Measurements from ENCODE around the gene SERPINB1. TPM values are rescaled to one million over a fixed set of nuclear protein-coding genes. Genes with fewer than 3 reads are reported as not detected.

The SERPINB1 gene
- total and polyA plus RNA-seq, 2 donors (not counting 3 experiments of a cell fraction or from before 2014, with no cell fraction given): 6.7 to 24.0 TPM

- H3K4me3 ChIP-seq (replicated peaks in 1 of 3; ENCODE audit: insufficient read depth in 1 of 3, low read depth in 1 of 3, low read length in 3 of 3): peak overlapping the region in 1 of 3 experiments; percentile 57
Measured at GRCh38 chr6:2854396-2854982, 12.8 kb upstream of the SERPINB1 start.

GRCh38 chr6:2853769-2854395, 12.2 kb upstream of the SERPINB1 start:
- POLR2A ChIA-PET: interaction anchor here (1.1 kb wide), 1 partner anchor 34 kb away, joined by 15 read pairs; no protein-coding TSS in a partner anchor
- intact Hi-C loops (cut with micrococcal nuclease): loop anchor here (1.0 to 10.0 kb wide), 7 partner anchors 8 to 1239 kb away; no protein-coding TSS in a partner anchor

More at GRCh38 chr6:2854396-2854982, 12.8 kb upstream of the SERPINB1 start:
- TF ChIP-seq POLR2AphosphoS5 (IDR thresholded peaks at IDR 0.05; ENCODE audit: insufficient read depth, low read depth, low read length) (peak; percentile 56), GATA2 (IDR thresholded peaks at IDR 0.05; ENCODE audit: insufficient read depth, insufficient read length, low read depth, low read length) (peak; percentile 30), MYC (IDR thresholded peaks at IDR 0.05; ENCODE audit: low read depth, low read length) (no peak), FOS (IDR thresholded peaks at IDR 0.05; ENCODE audit: borderline replicate concordance, insufficient read depth, low read length) (peak; percentile 44), POLR2A (IDR thresholded peaks at IDR 0.05; ENCODE audit: low read depth, low read length) (peak; percentile 37)
- Histone ChIP-seq H4K20me1 (replicated peaks; ENCODE audit: control insufficient read depth, extremely low read depth, insufficient read depth, low read length) (no peaks in the 10 kb centered on the region), H2AFZ (ENCODE audit: low read depth, low read length) (no peak overlapping the region), H3K79me2 (ENCODE audit: control insufficient read depth, insufficient read depth, low read length) (no peaks in the 10 kb centered on the region), H3K27me3 (ENCODE audit: control insufficient read depth in 2 of 2, insufficient read depth in 2 of 2, low read length in 2 of 2) (no peaks in the 10 kb centered on the region), H3K27ac (ENCODE audit: insufficient read depth, low read depth, low read length) (peak overlapping the region; percentile 96), H3K9ac (replicated peaks; ENCODE audit: extremely low read depth, insufficient read depth, low read length) (peak overlapping the region; percentile 98), H3K9me3 (replicated peaks; ENCODE audit: control insufficient read depth, insufficient read depth, low read length) (no peaks in the 10 kb centered on the region), H3K9me1 (replicated peaks; ENCODE audit: control insufficient read depth, extremely low read depth, insufficient read depth, low read length) (no peaks in the 10 kb centered on the region), H3K4me2 (ENCODE audit: insufficient read depth, low read length) (peak overlapping the region; percentile 88), H3K36me3 (ENCODE audit: control insufficient read depth in 2 of 2, extremely low read depth in 1 of 2, insufficient read depth in 2 of 2, low read length in 2 of 2) (no peaks in the 10 kb centered on the region), H3K4me1 (ENCODE audit: control insufficient read depth, extremely low read depth, insufficient read depth, low read length) (peaks cover 71% of the 10 kb centered on the region)
- dilution Hi-C loops (cut with MboI; ENCODE audit: extremely low pct_ligation_motif_present, low sequenced_read_pairs) (no loop called here), intact Hi-C loops (cut with micrococcal nuclease) (loop anchor here (1.0 to 10.0 kb wide), 7 partner anchors 8 to 1240 kb away; no protein-coding TSS in a partner anchor)
- peak; percentile 93 for FAIRE-seq
- CTCF ChIA-PET: interaction anchor here (0.7 to 4.1 kb wide), 10 partner anchors 9 to 116 kb away, joined by 3 to 36 read pairs (median 6); partner anchors contain the start of gene SERPINB9
- peak; percentile 94 for DNase-seq (ENCODE audit: low read depth, low spot score)
- POLR2A ChIA-PET: interaction anchor here (1.1 kb wide), 1 partner anchor 34 kb away, joined by 15 read pairs; no protein-coding TSS in a partner anchor
- TSS peak; percentile 68 for BruUV-seq (replicated peaks)

More at GRCh38 chr6:2853769-2854395, 12.2 kb upstream of the SERPINB1 start:
- CTCF ChIA-PET: interaction anchor here (1.5 to 4.1 kb wide), 7 partner anchors 8 to 99 kb away, joined by 3 to 36 read pairs (median 8); no protein-coding TSS in a partner anchor
- Histone ChIP-seq H3K27me3 (ENCODE audit: control insufficient read depth in 2 of 2, insufficient read depth in 2 of 2, low read length in 2 of 2) (no peaks in the 10 kb centered on the region), H3K9me1 (replicated peaks; ENCODE audit: control insufficient read depth, extremely low read depth, insufficient read depth, low read length) (no peaks in the 10 kb centered on the region), H3K4me1 (ENCODE audit: control insufficient read depth, extremely low read depth, insufficient read depth, low read length) (peaks cover 68% of the 10 kb centered on the region), H3K79me2 (ENCODE audit: control insufficient read depth, insufficient read depth, low read length) (no peaks in the 10 kb centered on the region), H4K20me1 (replicated peaks; ENCODE audit: control insufficient read depth, extremely low read depth, insufficient read depth, low read length) (no peaks in the 10 kb centered on the region), H3K4me3 (replicated peaks in 1 of 3; ENCODE audit: insufficient read depth in 1 of 3, low read depth in 1 of 3, low read length in 3 of 3) (peak overlapping the region in 1 of 3 experiments; percentile 57), H3K9ac (replicated peaks; ENCODE audit: extremely low read depth, insufficient read depth, low read length) (peak overlapping the region; percentile 98), H3K36me3 (ENCODE audit: control insufficient read depth in 2 of 2, extremely low read depth in 1 of 2, insufficient read depth in 2 of 2, low read length in 2 of 2) (no peaks in the 10 kb centered on the region), H3K4me2 (ENCODE audit: insufficient read depth, low read length) (peak overlapping the region; percentile 88), H3K9me3 (replicated peaks; ENCODE audit: control insufficient read depth, insufficient read depth, low read length) (no peaks in the 10 kb centered on the region), H2AFZ (ENCODE audit: low read depth, low read length) (no peak overlapping the region), H3K27ac (ENCODE audit: insufficient read depth, low read depth, low read length) (peak overlapping the region; percentile 96)
- FAIRE-seq (peak; percentile 63), DNase-seq (ENCODE audit: low read depth, low spot score) (peak; percentile 85)
- BruUV-seq (replicated peaks): no TSS peak
- dilution Hi-C loops (cut with MboI; ENCODE audit: extremely low pct_ligation_motif_present, low sequenced_read_pairs): no loop called here
- TF ChIP-seq EZH2 (IDR thresholded peaks at IDR 0.05; ENCODE audit: borderline replicate concordance, low read depth, low read length, severe bottlenecking) (no peak), JUN (IDR thresholded peaks at IDR 0.05; ENCODE audit: borderline replicate concordance, insufficient read depth, insufficient read length, low read depth) (peak; percentile 95), POLR2AphosphoS5 (IDR thresholded peaks at IDR 0.05; ENCODE audit: insufficient read depth, low read depth, low read length) (peak; percentile 24), FOS (IDR thresholded peaks at IDR 0.05; ENCODE audit: borderline replicate concordance, insufficient read depth, low read length) (peak; percentile 86), MAX (IDR thresholded peaks at IDR 0.05; ENCODE audit: insufficient read depth, insufficient read length) (no peak), POLR2A (IDR thresholded peaks at IDR 0.05; ENCODE audit: low read depth, low read length) (no peak), CTCF (IDR thresholded peaks at IDR 0.05; ENCODE audit: extremely low read depth in 1 of 2, insufficient read depth in 1 of 2, low read depth in 1 of 2, low read length in 2 of 2) (peak; percentile 11 to 30), GATA2 (IDR thresholded peaks at IDR 0.05; ENCODE audit: insufficient read depth, insufficient read length, low read depth, low read length) (no peak), MYC (IDR thresholded peaks at IDR 0.05; ENCODE audit: low read depth, low read length) (no peak)

Measured in endothelial cell of umbilical vein (primary cell).